Superior temporal gyrus (tissue), 1 donor: ENCODE results near the gene CCDC85C.

Source experiments
- DNase-seq: peaks from one replicate; pipeline ENCODE4 v3.0.0-alpha.2; 2016; ENCODE audit errors: extremely low spot score

The CCDC85C gene

DNA sequence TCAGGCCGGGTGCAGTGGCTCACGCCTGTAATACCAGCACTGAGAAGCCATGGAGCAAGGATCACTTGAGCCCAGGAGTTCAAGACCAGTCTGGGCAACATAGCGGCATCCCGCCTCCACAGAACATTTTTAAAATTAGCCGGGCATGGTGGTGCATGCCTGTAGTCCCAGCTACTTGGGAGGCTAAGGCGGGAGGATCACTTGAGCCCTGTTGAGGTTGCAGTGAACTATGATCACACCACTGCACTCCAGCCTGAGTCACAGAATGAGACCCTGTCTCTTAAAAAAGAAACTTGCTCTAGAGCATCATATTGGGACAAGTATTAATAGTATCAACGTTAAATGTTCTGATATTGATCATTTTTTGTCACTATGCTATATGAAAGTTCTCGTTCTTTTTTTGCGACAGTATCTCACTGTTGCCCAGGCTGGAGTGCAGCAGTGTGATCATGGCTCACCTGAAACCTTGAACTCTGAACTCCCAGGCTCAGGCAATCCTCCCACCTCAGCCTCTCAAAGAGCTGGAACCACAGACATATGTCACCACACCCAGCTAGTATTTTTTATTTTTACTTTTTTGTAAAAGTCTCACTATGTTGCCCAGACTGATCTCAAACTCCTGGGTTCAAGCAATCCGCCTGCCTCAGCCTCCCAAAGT is 47.7 kb downstream of the CCDC85C start:
- no peak for DNase-seq

DNA sequence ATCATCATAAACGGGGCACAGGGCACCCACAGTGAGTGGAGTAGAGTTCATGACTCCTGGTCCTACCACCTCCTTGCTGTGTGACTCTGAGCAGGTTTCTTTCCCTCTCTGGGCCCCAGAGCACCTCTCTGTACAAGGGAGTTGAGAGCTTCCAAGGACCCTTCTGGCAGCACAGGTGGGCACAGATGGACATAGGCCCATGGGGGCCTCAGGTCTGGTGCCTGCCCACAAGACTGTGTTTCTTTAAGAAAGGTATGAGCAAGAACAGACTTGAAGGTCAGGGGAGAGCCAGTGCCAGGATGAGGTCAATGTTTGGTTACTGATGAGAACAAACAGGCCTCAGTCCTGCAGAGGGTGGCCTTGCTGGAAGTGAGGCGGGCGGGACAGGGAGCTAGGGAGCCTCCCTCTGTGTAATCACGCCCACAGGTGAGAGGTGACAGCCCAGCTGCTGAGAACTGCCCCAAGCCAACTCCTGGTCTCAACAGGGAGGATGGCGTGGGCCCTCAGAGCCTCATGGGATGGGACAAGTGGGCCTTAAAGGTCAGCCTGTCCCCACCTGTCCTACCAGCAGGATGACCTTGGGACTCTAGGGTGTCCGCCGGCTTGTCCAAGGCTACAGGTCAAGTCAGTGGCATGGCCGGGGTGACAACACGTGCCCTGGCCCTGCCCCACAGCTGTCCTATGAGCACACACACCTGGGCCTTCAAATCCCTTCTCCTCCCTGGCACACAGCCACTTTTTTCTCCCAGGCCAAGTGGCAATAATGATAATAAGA is 49.1 kb downstream of the CCDC85C start:
- DNase-seq: no peak

DNA sequence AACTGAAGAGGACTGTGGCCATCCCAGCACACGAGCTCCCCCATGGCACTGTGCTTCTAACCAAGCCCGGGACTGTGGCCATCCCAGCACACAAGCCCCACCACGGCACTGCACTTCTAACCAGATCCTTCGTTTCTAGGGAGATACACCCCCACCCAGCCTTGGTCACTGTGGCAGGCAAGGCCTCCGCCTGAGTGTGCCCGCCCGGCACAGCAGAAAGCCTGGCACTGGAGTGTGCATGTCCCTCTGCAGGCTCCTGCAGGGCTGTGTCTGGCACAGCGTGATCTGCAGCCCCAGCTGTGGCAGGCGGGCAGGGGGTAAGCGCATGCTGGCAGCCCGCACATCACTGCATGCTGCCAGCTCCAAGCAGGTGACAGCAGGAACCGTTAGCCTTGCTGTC is 49.8 kb downstream of the CCDC85C start:
- peak; percentile 43 for DNase-seq

DNA sequence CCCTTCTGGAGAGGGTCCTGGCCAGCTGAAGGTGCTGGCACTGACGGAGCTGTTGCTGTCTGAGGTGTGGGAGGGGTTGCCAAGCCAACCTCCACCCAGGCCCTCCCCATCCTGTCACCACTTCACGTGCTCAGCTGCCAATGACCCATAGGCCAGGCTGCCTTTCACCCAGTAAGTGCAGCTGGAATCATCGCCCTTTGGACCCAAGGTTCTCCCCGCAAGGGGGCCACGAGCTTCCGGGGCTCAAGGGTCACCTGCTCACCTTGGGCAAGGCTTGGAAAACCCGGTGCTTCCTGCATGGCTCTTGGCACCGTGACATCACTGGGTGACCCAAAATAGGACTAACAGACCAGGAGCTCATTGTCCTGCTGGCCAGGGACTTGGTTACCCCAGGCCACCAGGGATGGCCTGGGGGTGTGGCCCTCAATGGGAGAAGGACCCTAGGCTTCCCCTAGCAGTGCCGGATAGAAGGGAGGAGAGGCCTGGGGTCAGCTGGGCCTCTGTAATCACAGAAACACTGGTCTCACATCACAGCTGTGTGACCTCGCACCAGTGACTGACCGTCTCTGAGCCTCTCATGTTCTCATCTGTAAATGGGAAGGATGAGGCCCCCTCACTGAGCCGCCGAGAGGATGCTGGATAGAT is 51.3 kb downstream of the CCDC85C start:
- DNase-seq: no peak

DNA sequence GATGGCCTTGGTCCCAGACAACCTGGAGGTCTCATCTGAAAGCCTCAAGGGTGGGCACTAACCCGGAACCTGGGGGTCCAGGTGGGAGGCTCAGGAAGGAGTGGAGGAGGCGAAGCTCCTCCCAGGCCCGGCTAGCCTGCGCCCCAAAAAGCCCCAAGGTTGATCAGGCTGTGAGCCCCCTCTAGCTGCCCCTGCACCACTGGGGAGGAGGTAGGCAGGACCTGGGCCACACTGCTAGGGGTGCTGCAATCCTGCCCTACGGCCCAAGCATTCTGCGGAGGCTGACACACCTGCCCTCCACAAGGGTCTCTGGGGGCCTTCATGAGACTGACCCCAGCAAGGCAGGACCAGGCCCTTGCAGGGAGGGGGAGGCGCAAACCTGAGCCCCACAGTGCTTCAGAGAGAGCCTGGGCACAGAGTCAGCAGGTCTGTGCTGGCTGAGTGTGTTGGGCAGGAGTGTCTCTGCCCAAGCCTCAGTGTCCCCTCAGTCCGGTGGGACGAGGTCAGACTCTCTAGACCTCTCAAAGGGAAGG is 51.9 kb downstream of the CCDC85C start:
- DNase-seq: no peak

DNA sequence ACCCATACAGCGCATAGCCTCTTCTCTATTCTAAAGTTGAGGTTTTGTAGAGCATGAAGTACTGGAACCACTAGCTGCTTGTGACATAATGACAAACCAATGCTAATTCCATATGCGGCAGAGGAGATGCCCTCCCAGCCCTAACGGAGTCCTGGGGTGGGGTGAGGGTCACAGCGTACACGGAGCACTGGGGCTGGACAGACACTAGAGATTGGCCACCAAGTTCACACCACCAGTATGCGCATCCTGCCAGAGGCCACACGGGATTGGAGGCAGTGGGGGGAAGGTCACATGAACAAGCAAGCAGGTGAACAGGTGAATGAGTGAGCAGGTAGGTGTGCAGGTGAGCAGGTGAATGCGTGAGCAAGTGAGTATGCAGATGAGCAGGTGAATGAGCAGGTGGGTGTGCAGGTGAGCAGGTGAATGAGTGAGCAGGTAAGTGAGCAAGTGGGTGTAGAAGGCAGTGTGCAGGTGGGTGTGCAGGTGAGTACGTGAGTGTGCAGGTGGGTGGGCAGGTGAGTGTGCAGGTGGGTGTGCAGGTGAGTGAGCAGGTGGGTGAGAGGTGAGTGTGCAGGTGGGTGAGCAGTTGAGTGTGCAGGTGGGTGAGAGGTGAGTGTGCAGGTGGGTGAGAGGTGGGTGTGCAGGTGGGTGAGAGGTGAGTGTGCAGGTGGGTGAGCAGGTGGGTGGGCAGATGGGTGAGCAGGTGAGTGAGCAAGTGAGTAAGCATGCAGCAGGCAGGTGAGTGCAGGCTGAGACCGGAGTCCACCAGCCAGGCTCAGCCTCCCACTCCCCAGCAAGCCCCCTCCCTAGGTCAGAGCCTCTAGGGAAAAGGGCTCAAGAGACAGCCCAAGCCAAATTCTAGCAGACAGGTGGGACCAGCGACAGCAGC is 52.7 kb downstream of the CCDC85C start:
- no peak for DNase-seq

DNA sequence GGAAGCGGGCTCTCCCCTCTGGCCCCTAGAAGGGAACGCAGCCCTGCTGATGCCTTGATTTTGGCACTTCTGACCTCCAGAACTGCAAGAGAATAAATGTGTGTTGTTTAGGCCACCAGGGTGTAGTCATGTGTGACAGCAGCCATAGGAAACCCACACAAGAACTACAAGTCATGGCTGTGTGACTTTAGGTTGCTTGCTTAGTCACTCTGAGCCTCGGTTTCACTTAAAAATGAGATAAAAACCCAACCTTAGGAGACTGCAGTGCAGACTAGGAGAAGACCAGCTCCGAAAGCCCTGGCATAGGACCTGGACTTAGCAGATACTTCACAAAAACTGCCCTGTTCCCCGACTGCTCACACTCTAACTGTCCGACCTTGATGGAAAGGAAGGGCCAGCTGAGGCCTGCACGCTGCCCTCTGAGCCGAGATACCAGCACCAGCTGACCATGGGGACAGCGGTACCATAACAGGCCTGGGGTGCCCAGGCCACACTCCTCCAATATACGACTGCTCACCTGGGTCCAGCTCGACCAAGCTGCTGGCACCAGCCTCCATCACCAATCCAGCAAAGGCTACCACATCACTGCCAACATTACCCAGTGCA is 53.5 kb downstream of the CCDC85C start:
- no peak for DNase-seq

DNA sequence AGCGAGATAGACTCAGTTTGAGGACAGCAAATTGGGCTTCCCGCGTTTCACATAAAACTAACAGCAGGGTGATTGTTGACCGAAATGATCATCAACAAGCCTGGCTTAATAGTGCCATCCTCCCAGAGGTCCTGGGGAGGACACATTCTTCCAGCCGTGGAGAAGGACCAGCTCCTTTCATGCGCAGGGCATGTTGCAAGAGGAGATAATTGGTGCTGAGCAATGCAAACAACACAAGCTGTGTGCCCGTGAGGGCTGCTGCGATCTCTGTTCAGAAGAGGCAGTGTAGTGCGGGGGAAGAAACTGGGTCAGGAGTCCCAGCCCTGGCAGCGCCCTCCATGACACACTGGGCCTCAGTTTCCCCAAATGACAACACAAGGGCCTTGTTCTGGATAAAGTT is 54.3 kb downstream of the CCDC85C start:
- DNase-seq: no peak

DNA sequence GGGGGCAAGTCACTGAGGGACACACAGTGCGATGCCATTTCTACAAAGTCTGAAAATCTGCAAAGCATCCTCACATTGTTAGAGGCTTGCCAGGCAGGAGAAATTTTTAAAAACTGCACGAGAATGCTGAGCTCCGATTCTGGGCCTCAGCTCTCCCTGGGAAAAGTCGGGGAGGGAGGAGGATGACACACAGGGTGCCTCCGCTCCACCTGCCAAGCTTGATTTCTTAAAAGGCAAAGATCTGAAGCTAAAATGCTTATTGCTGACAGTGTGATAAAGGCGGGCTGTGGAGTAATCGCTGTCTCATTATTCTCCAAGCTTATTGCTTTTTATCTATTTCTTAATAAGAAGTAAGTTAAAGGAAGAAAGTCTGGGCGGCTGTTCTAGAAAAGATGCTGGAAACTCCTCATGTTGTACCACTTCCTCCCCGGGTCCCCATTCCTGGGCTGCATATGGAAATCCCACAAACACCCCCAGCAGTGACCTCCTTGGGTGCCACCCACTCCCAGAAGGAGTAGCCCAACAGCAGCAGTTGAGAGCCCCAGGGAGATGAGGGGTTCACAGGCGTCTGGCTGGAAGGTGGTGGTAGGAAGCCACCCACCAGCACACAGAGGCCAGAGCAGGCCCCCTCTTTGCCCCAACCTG is 55.0 kb downstream of the CCDC85C start:
- DNase-seq: peak; percentile 37

DNA sequence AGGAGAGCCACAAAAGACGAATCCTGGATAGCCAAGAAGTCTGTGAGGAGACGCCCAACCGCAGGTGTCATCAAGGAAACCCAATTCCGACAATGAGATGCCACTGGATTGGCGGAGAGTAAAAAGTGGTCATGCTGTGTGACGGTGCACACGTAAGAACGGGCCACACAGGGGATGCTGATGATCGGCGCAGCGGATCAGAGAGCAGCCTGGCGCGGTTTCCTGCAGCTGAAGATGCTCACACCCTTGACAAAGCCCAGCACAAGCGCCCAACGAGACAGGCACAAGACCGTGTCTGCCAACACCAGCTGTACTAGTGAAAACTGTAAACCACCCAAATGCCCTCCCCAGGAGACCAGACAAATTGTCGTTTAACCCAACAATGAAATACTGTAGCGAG is 55.8 kb downstream of the CCDC85C start:
- no peak for DNase-seq

DNA sequence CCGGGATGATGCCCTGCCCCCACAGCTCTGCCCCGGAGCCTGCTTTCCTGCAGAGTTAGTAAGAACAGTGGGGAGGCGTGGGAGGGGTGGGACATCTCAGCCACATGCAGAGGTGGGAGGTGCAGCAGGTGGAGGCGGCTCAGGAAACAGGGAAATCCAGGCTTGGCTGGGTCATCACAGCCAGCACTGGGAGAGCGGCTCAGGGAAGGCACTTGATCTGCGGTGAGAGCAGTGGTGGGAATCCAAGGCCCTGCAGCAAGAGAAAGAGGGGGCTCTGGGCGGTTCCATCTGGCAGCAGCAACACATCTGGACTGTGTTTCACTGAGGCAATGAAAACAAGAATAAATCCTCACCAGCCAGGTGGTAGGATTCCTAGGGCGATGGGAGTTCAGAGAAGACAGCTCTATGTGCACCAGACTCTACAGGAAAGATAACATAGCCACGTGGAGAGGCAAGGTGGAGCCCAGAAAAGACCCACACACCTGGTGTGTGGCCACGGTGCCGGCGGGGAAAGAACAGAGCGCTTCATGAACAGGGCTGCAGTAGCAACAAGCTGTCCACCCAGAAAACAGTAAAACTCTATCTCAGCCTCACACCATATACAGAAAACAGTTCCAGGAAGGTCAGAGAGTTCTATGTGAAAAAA is 57.6 kb downstream of the CCDC85C start:
- DNase-seq: no peak

DNA sequence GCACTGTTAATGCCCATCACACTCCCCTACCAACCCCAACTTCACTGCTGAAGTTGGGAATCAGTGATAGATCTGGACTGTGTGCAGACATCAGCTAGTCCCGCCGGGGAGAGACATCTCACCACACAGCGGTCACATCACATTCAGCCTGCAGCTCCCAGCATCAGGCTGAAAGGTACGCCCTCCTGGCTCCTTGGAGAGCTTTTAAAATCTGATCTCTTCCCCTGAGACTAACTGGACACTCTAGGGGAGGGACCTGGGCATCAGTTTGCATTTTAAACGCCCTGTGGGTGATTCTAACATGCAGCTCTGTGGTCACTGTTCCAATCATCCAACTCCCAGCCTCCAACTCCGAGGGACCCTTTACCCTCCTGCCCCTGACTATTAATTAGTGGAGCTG is 58.4 kb downstream of the CCDC85C start:
- no peak for DNase-seq

DNA sequence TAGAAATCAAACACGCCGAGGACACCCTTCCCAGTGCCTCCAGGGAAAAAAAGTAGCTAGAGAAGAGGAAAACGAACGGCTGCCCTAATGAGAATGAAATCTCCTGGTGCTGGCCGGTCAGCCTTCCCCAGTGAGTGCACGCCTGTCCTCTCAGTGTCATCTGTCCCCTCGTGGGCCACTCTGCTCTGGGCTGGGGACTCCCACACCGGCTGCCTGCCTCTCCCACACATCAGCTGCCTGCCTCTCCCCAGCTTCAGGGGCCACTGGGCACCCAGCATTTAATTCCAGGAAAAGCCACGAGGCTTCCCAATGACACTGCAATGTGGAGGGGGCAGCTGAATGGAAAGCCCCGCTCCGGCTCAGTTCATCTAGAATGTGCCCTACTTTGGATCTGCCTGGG is 59.0 kb downstream of the CCDC85C start:
- DNase-seq: no peak

DNA sequence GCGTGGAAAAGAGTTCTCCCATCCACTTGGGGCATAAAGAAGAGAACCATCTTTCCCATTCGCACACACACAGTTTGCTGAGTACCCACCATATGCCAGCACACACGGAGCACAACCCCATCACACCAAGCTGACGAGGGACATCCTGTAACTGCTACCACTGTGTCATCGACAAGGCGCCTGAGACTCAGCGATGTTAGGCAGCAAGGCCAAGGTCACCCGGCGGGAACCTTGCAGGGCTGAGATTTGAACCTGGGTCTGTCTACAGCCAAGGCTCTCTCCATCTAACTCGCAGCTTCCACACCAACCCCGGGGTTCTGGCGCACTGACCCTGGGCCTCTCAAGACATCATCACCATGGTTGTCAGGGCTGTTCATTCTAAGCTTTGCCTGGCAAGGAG is 60.0 kb downstream of the CCDC85C start:
- DNase-seq: no peak

DNA sequence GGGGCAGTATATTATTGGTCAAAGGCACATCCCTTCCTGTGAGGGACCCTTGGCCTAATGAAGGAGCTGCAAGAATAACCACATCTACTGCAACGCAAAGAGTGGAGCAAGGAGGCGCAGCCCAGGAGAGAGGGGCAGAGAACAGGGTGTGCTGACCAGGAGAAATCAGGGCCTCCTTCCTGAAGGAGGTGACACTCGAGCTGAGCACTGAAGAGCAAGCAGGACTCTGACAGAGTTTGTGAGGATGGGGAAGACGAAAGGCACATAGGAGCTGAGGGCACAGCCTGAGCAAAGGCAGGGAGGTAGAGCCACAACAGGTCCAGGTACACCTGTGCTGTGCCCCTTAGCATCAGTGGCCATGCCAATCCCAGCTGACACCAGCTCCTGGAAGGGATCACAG is 60.6 kb downstream of the CCDC85C start:
- DNase-seq: no peak

DNA sequence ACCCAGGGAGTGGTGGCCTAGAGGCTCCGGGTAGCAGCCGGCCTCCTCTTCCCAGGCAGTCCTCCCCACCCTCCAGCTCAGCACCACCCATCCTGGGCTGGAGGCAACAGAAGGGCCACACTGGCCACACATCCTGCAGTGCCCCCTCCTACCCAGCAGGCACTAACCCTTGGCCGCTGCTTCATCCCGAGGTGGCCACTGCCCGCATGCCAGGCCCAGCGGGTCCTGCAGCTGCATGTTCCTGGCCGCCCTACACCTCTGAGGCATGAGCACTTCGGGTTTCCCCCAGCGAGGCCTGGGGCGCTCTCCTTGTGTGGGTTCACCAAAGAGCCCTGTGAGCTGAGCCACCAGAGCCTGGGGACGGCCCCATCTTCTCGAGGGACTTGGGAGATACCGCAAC is 61.4 kb downstream of the CCDC85C start:
- no peak for DNase-seq

DNA sequence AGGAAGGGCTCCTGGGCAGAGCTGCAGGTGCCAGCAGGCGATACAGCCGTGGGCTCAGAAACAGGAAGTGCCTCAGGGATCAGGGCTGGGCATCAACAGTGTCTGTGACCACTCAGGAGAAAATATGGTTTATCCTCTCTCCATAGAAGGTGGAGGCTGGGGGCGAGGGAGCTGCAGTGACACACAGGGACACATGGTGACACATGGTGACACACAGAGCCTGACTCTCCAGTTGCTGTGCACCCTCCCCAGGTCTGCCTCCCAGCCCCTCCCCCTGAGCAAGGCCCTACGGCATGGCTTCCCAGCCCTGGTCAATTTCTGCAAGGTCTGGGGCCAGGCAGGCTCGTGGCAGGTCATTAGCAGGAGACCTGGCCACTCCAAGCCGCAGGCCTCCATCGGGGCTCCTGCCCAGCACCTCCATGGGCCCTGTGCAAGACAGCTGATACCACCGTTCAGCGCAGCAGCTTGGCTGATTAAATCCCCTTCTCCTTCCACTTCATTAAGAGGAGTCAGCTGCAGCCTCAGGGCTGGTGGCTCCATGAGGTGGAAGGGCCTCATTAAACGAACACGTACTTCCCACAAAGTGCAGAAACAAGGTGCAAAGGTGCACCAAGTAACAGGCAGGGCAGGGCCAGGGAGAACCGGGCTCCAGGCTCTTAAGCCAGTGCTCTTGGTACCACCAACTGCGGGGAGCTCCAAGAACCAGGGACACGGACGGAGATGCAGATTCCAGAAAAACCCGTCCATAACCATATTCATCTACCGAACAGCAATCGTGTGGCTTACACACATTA is 62.1 kb downstream of the CCDC85C start:
- DNase-seq: no peak

DNA sequence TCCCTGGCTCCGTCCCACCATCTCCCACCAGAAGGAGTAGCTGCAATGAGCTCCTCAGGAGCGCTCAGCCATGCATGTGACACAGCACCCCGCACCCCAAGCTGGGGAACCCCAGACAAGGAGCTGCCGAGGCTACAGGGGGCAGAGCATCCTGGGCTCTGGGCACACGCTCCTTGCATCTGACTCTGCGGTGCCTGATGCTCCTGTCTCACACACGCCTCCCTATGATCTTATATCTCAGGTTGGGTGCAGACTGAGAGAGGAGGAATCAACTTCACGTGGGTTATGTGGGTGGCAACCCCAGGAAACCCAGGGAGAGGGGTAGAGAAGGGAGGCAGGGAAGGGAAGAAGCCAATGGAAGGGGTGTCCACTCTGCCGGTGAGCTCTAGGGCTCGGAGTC is 62.8 kb downstream of the CCDC85C start:
- DNase-seq: no peak

DNA sequence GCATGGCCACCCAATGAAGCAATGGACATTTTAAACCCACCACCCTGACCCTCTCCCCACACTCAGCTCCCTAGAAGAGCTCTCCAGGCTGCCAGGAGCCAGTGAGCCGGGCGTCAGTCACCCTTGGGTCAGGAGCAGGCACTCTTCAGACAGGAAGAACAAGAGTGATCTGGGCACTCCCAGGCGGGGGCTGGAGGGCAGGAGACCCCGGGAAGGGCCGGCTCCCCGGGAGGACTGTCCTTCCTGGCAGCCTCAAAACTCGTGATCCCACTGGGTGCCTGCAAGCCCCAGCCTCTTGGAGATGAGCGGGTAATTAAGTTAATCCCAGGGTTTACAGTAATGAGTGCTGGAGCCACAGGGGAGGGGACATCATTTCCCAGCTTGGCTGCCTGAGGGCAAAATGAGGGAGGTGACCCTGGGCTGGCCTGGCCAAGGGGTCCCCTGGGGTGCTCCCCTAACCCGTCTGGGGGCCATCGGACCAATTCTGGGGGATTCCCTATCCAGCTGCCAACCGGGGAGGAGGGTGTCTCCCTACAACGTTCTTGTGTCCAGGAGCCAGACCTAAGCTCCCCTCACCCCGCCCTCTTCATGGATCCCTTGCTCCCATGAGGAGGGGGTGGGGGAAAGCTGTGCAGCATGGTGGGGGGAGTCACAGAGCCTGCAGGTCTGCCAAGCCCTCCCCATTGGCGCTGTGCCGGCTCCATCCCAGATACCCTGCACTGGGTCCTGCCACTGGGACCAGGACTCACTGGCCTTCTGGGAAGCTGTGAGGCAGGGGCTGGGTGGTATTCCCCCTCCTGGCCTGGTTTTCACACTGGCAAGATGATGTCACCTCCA is 63.6 kb downstream of the CCDC85C start:
- no peak for DNase-seq
